Lower leg skin (tissue), 3 donors: Measurements from ENCODE around the gene UPK2.
"Not testable (repeated sequence)": the region's sequence is repeated elsewhere in the genome, so short reads cannot be mapped to it uniquely, and the experiment has no call there.

ENCODE experiments used
- POLR2A ChIP-seq, 2 donors: fragments of 450-650 bp; IDR thresholded peaks; one replicate each; pipeline ENCODE4 v1.6.1; 2016 to 2017; ENCODE audit warnings: antibody characterized with exemption in 2 of 2, mild to moderate bottlenecking in 1 of 2, moderate library complexity in 1 of 2
- TF ChIP-seq, protein P1 (sequence below), 3 donors: fragments of 450-650 bp; IDR thresholded peaks; one replicate each; pipeline ENCODE4 v1.5.1; 2016; ENCODE audit warnings: antibody characterized with exemption in 3 of 3, mild to moderate bottlenecking in 3 of 3, moderate library complexity in 2 of 3

DNA sequence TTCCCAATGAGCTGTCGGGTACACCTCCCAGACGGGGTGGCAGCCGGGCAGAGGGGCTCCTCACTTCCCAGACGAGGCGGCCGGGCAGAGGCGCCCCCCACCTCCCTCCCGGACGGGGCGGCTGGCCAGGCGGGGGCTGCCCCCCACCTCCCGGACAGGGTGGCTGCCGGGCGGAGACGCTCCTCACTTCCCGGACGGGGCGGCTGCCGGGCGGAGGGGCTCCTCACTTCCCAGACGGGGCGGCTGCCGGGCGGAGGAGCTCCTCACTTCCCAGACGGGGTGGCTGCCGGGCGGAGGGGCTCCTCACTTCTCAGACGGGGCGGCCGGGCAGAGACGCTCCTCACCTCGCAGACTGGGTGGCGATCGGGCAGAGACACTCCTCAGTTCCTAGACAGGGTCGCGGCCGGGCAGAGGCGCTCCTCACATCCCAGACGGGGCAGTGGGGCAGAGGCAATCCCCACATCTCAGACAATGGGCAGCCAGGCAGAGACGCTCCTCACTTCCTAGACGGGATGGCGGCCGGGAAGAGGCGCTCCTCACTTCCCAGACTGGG is 35.5 kb downstream of the UPK2 start:
- TF ChIP-seq, protein P1, sequence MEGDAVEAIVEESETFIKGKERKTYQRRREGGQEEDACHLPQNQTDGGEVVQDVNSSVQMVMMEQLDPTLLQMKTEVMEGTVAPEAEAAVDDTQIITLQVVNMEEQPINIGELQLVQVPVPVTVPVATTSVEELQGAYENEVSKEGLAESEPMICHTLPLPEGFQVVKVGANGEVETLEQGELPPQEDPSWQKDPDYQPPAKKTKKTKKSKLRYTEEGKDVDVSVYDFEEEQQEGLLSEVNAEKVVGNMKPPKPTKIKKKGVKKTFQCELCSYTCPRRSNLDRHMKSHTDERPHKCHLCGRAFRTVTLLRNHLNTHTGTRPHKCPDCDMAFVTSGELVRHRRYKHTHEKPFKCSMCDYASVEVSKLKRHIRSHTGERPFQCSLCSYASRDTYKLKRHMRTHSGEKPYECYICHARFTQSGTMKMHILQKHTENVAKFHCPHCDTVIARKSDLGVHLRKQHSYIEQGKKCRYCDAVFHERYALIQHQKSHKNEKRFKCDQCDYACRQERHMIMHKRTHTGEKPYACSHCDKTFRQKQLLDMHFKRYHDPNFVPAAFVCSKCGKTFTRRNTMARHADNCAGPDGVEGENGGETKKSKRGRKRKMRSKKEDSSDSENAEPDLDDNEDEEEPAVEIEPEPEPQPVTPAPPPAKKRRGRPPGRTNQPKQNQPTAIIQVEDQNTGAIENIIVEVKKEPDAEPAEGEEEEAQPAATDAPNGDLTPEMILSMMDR (IDR thresholded peaks at IDR 0.05): not testable (repeated sequence)
- not testable (repeated sequence) for TF ChIP-seq POLR2A (IDR thresholded peaks at IDR 0.05)
